Measurements from ENCODE around the gene MYPOP. TPM values are rescaled to one million over a fixed set of nuclear protein-coding genes. Genes with fewer than 3 reads are reported as not detected.
"Not testable (repeated sequence)": the region's sequence is repeated elsewhere in the genome, so short reads cannot be mapped to it uniquely, and the experiment has no call there.

The MYPOP gene
- total RNA-seq, 1 donor from 2014 or later = 13.0 TPM

DNA sequence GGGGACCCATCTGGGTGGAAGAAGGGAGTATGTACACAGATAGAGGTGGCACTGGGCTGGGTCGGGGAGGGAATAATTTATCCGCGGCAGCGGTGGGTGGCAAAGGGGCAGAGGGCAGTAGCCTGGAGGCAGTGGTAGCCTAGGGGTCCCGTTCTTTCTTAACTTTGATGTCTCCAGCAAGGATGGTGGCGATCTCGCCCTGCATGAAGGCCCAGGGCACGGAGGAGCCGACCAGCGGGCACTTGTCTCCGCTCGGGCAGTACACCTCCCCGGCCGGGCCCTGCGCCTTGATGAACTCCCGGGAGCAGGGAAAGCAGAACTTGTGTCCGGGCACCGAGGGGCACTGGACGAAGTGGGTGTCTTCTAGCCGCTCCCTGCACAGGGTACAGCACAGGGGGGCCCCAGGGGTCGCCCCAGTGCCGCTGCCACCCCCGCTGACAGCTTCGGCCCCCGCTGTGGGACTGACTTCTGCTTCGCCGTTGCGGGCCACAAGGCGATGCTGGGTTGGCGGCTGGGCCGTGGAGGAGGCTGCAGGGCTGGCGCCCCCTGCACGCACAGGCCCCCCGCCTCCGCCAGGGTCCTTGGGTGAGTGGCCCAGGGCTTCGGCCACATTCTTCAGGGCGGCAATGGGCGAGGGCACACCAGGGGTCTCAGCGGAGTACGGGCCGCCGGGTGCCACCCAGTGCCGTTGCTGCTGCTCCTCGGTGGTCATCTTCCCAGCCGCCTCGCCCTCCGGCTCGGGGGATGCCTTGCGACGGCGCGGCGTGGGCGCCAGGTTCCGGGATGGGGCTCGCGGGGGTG lies 18.3 kb downstream of the MYPOP start:
- no peak for DNase-seq (ENCODE audit: low spot score)

DNA sequence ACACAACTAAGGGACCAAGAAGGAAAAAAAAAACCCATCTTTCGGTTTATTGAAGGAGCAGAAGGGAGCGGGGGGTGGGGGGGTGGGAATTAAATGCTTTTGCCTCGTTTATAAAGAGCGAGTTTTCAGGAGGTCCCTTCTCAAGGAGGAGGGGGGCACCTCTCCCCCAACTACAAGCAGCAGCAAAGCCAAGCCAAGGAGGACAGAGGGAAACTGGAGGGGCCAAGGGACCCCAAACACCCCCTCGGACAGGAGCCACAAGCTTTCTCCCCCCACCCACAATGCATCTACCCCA lies 18.9 kb downstream of the MYPOP start:
- no peak for DNase-seq (ENCODE audit: low spot score)

DNA sequence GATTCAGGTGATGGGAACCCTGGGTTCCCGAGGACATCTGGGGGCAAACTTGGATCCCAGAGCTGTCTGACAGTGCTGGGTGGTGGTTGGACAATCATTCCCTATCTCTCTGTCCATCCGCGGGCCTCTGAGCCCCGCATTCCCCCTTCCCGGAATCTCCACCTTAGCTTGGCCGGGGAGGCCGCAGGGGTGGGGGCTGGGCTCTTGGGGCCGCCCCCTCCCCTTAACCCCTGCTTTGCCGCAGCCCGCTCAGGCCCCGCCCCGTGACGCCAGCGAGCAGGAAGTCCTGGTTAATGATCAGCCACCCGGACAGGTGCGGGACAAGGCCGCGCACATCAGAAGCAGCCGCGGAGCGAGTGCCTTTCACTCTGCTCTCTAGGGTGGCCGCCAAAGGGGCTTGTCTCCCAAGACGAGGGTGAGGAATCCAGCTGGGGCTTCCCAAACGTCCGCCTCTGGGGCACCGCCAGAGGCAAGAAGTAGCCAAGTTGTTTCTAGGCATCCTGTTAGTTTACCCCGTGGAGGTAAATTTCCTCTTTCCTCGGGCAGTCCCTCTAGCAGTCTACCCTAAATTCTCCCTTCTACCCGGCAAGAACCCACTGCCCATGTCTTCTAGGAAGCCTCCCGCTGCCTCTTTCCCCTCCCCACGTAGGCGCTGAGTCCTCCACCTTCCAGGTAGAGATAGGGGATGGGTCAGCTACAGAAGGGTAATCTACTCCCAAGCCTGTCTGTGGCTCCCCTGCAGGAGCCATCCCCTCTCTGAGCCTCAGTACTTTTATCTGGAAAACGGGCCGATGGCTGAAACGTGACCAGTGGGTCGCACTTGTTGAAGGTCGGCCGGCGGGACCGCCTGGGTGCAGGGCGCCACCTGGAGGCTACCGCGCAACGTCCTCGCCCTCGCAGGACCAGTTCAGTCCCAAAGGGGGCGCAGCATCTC lies 19.5 kb downstream of the MYPOP start:
- DNase-seq (ENCODE audit: low spot score) = peak; percentile 88

DNA sequence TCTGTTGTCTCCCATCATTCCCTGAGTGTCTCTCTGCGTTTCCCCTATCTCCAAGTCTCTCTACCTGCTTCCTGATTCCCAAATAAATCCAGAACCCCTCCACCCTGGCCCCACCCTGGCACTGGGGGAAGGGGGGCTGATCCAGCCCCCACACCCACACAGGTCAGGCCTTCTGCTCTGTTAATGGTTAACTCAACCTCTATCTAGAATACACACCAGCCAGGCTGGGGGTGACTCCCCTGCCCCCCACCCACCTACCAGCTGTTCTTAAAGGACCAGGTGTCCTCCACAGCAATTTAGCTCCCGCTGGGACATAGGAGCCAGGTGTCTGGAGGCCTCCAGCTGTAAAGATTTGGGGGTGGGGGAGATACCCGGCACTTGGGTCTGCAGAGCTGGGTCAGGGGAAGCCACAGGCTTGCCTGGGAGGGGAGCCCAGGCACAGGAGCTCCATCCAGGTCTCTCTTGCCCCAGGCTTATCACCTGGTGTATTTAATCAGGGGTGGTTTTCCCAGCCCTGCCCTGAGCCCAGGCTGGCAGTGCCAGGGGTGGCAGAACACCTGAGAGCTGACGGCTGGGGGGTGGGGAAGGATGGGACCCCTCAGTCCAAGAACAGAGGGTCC lies 20.4 kb downstream of the MYPOP start:
- no peak for DNase-seq (ENCODE audit: low spot score)

DNA sequence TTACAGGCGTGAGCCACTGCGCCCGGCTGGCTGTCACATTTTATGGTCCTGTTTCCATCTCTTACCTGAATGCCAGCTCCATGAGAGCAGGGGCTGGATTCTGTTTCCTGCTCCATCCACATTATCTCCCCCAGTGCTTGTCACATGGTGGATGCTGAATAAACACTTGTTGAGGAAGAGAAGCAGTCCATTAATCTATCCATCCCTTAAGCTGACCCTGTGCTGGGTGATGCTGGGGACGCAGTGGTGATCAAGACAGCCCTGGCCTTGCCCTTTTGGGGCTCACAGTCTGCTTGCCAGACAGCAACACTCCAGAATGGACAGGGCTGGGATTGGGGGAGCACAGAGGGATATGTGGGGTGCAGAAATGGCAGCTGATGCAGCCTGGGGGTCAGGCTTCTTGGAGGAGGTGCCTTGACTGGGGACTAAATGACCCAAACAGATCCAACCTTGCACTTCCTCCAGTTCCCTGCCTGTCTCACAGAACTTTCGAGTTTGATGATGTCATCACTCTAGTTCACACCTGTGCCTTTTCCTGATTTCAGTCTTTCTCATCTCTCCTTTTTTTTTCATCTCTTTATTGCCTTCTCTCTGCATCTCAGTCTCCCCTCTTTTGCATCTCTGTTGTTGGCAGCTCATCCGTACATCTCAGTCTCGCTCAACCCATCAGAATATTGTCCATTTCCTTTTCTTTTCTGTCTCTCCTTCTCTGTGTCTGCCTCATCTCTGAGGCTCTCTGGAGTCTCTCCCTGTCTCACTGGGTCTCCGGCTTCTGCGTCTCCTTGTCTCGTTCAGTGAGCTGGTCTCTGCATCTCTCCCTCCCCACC lies 21.1 kb downstream of the MYPOP start:
- DNase-seq (ENCODE audit: low spot score) = no peak

DNA sequence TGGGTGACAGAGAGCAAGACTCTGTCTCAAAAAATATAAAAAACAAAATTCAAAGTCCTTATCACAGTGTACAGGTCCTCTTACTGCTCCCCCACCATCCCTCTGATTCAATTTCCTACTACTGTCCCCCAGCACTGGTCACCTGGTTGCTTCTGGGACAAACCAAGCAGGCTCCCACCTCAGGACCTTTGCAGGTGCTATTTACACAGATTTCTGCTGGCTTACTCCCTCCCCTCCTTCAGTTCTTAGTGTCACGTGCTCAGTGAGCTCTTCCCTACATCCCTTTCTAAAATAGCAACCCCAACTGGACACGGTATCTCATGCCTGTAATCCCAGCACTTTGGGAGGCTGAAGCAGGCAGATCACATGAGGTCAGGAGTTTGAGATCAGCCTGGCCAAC lies 22.4 kb downstream of the MYPOP start:
- no peak for DNase-seq (ENCODE audit: low spot score)

DNA sequence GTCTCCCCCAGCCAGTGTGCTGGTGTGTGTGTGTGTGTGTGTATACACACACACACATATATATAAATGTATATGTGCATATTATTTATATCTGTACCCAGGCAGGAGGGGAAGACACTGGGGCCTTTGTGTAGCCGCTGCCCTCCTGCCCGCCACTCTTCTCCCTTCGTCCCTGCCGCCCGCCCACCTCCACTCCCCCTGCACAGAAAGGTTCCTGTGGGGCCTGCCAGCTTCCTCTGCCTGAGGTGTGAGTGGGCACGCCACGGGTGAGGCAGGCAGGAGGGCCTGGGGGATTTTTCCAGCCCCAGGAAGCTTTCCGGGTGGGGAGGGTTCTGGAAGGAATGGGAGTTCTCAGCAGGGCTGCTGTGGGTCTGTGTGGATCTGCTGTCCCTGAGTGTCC lies 23.4 kb downstream of the MYPOP start:
- DNase-seq (ENCODE audit: low spot score) = no peak

DNA sequence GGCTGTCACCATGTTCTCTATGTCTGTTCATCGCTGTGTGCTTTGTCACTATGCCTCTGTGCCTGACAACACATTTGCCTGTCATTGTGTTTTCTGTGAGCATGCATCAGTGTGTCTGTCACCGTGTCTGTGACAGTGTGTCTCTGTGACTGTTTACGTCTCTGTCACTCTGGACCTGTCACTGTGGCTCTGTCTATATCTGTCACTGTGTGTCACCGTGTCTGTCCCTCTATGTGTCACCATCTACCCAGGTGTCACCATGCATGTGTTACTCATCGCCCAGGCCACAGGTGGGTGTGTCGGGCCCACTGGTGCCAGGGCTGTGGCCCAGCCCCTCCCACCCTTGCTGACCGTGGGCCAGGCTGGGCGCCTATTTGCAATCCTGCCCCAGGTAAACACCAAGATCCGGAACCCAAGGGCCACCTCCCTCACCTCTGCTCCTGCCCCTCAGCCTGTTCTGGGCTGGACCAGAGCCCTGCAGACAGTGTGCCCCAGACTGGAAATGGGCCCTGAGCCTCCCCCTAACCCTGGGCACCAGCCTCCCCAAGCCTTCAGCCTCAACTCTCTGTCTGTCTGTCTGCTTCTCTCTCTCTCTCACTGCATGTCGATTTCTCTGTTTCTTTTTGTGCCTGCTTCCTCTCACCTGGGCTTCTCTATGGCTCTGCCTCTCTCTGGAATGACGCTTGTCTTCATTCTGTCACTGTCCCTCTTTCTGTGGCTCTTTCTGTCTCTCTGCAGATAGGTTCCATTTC lies 24.2 kb downstream of the MYPOP start:
- peak; percentile 66 for DNase-seq (ENCODE audit: low spot score)

DNA sequence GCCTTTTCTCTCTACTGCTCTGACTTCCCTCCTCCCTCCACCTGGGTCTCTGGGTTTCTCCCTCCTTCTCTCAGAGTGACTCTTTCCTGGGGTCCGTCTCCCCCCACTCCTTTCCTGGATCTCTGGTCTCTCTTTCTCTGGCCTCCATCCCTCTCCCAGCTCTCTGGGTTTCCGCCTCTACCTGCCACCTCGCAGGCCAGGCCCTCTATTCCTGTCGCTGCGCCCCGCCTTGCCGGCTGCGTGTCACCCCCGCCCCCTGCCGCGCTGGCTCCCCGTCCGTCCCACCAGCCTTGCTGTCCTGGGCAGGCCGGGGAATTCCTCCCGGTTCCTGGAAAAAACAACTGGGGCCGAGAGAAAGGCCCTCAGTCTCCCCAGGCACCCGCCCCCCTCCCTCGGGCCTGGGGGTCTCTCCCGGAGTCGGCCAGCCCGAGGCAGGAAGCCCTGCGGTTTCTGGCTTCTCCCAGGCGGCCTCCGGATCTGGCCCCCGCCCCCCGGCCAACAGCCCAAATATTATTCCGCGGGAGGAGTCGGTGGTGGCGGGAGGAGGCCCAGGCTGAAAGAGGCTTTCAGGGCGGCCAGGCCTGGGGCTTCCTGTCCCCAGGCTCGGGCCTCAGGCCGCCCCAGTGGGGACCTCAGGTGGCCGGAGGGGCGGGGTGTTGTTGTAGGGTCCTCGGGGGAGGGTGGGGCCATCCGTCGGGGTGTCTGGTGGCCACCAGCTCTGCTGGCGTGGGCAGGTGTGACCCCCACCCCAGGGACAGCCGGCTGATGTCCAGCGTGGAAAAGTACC lies 25.8 kb downstream of the MYPOP start:
- DNase-seq (ENCODE audit: low spot score) = no peak

DNA sequence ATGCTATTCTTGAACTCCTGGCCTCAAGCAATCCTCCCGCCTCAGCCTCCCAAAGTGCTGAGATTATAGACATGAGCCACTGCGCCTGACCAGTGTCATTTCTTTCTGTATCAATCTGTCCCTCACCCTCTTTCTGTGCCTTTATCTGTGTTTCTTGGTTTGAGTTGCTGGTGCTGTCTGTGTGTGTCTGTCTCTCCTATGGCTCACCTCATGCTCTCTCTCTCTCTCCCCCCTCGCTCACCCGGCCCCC lies 26.3 kb downstream of the MYPOP start:
- DNase-seq (ENCODE audit: low spot score) = no peak

DNA sequence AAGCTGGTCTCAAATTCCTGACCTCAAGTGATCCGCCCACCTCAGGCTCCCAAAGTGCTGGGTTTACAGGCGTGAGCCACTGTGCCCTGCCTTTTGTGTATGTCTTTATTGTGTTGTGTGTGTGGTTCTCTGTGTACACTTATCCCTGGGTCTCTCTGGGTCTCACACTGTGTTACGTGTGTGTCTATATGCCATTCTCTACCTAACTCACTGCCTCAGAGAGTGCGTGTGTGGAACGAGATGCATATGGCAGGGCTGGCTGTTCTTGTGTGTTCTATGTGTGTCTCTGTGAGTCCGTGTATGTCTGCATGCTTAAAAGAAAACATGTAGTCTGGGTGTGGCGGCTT lies 27.8 kb downstream of the MYPOP start:
- no peak for DNase-seq (ENCODE audit: low spot score)

DNA sequence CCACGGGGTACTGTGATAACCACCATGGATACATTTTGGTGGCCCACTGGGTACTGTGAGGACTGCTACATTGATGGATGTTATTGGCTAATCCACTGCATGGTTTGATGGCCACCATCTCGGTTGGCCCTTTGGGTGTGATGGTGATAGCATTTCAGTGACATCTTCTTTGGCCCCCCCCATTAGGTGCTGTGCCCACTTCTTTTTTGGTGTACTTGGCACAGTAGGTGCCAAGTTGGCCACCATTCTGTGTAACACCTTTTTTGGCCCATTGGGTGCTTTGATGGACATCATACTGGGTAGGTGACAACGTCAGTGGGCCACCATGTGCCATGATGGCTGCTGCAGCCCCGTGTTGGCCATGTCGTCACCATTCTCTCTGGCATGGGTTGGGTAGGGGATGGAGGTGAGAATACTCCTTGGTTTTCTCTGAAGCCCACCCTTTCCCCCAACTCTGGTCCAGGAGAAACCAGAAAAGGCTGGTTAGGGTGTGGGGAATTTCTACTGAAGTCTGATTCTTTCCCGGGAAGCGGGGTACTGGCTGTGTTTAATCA lies 29.1 kb downstream of the MYPOP start:
- DNase-seq (ENCODE audit: low spot score) = no peak

DNA sequence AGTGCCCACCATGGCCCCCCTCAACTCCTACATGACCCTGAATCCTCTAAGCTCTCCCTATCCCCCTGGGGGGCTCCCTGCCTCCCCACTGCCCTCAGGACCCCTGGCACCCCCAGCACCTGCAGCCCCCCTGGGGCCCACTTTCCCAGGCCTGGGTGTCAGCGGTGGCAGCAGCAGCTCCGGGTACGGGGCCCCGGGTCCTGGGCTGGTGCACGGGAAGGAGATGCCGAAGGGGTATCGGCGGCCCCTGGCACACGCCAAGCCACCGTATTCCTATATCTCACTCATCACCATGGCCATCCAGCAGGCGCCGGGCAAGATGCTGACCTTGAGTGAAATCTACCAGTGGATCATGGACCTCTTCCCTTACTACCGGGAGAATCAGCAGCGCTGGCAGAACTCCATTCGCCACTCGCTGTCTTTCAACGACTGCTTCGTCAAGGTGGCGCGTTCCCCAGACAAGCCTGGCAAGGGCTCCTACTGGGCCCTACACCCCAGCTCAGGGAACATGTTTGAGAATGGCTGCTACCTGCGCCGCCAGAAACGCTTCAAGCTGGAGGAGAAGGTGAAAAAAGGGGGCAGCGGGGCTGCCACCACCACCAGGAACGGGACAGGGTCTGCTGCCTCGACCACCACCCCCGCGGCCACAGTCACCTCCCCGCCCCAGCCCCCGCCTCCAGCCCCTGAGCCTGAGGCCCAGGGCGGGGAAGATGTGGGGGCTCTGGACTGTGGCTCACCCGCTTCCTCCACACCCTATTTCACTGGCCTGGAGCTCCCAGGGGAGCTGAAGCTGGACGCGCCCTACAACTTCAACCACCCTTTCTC lies 30.1 kb downstream of the MYPOP start:
- no peak for DNase-seq (ENCODE audit: low spot score)

DNA sequence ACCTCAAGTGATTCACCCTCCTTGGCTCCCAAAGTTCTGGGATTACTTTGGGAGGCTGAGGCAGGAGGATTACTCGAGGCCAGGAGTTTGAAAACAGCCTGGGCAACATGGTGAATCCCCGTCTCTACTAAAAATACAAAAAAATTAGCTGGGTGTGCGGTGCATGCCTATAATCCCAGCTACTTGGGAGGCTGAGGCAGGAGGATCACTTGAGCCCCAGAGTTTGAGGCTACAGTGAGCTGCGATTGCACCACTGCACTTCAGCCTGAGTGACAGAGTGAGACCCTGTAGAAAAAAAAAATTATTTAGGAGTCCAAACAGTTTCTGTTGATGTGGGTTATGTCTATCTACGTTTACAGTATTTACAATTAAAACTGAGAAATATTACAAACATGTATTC lies 31.6 kb downstream of the MYPOP start:
- DNase-seq (ENCODE audit: low spot score) = no peak

DNA sequence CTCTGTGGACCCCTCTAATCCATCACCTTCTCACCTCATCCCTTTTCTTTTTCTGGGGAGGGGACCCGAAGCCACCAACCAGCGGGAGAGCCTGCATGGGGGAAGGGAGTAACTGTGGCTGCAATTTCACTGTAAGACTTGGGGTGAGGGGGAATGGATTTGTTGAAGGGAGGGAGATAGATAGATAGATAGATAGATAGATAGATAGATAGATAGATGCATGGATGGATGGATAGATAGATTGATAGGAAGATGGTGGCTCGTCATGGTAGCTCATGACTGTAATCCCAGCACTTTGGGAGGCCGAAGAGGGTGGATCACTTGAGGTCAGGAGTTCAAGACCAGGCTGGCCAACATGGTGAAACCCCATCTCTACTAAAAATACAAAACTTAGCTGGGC lies 35.2 kb downstream of the MYPOP start:
- not testable (repeated sequence) for DNase-seq (ENCODE audit: low spot score)

DNA sequence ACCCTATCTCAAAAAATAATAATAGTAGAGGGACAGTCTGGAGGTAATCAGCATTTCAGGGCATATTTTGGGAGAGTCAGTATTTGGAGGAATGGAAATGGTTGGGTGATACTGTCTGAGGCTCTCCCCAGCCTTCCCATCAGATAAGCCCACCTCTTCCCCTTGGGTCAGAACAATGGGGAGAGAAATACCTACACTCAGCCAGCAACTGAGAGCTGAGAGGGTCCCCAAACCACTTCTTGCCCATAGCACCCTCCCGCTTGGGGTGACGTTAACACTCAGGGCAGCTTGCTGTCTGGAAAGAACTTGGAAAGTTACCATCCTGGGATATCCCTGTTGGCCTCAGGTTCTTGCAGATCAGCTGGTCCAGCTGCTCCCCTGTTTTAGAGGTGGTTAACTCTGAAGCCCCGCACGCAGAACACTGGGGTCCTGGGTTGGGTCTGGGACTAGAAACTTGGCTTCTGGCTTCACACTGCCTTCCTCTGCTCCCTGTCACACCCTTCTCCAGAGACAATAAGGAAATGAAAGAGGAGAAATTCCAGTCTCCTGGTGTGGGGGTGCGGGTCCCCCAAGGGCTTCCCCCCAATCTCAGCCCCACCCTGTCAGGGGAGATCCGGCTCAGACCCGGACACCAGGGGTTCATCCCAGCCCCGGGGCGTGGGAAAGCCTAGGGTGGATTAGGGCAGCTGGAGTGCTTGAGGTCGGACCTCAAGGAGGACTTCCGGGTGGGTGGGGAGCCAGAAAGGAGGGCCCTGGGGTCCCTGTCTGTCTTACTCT lies 35.8 kb downstream of the MYPOP start:
- no peak for DNase-seq (ENCODE audit: low spot score)

DNA sequence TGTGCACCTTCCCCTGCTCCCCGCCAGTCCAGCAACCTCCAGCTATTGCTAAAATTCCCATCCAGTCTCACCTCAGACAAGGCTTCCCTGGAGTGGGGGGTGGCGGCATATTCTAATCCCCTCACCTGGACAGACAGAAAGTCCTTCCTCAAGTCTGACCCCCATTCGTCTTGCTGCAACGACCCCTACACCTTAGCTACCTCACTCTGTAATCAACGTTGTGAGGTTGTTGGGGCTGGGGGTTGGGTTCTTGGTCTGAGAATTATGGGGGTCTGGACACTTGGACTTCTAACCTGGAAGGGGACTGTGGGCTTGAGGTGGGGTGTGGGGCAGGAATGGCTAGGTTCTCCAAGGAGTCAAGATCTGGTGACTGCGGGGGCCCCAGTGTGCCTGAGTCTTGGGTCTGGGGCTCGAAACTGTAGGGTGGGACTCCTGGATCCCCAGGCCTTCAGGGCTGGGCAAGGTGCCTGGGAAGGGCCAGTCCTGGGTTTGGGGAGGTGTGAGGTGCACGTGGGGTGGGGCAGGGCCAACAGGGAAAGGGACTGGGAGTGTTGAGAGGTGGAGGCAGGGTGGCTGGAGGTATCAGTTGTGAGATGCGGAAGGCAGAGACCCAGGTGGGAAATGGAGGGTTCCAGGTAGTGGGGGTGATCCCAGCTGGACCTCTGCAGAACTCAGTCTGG lies 37.0 kb downstream of the MYPOP start:
- no peak for DNase-seq (ENCODE audit: low spot score)

DNA sequence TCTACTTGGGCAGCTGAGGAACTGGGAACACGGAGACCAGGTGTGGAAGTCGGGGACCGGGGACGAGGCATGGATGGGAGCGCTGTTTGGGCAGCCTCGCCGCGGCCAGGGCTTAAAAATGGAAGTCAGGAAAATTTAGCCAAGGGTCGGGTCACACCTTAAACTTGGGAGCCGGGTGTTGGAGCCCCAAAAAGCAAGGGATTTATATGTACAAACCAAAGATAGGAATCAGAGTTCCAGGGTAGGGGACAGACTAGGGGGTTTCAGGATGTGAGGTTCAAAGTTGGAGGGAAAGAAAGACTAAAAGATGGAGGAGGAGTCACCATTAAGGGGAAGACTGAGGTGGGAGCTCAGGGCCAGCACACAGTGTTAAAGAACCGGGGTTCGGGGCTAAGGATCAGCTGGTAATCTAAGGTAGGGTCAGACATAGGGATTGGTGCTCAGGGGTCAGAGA lies 37.8 kb downstream of the MYPOP start:
- DNase-seq (ENCODE audit: low spot score) = no peak
